ENCODE data around the gene PCDHAC1. TPM values are rescaled to one million over a fixed set of nuclear protein-coding genes. Genes with fewer than 3 reads are reported as not detected.

The PCDHAC1 gene
- not detected in 2 replicates for total RNA-seq

GRCh38 chr5:140925806-140926442 lies at the start of gene PCDHAC1:
Gene PCDHAC1 (plus strand): TSS chr5:140926299. CDS start chr5:140926893, 594 bp downstream.

GRCh38 chr5:140881889-140882590 lies 44.1 kb upstream of the PCDHAC1 start, which contains the start of gene PCDHA13:
Gene PCDHA13 (plus strand): TSS chr5:140882124. CDS start chr5:140882269, 145 bp downstream.

GRCh38 chr5:140966293-140967225 lies 40.5 kb downstream of the PCDHAC1 start, which contains the start of gene PCDHAC2:
Gene PCDHAC2 (plus strand): TSS chr5:140966476. CDS start chr5:140966767, 291 bp downstream.

Small RNAs within 50 kb of the gene (small RNA-seq; reads per million reads assigned to genes)
- not detected for gene AC010223.1

Other genes starting within 250 kb of the PCDHAC1 start
- 50.0 and 54.3 TPM in 2 replicates for gene HARS1, start 234.9 kb upstream of the PCDHAC1 start, total RNA-seq
- 22.4 and 23.1 TPM in 2 replicates for gene HARS2, start 234.8 kb upstream of the PCDHAC1 start, total RNA-seq
- gene ZMAT2, start 225.9 kb upstream of the PCDHAC1 start, total RNA-seq = 24.2 and 28.7 TPM in 2 replicates
- gene PCDHA1, start 140.2 kb upstream of the PCDHAC1 start, total RNA-seq = under 0.01 TPM in 1 of 2 replicates, not detected in the other
- not detected in 2 replicates for gene PCDHA2, start 131.4 kb upstream of the PCDHAC1 start, total RNA-seq
- gene PCDHA3, start 125.2 kb upstream of the PCDHAC1 start, total RNA-seq = under 0.01 TPM in 2 replicates
- gene PCDHA4, start 119.2 kb upstream of the PCDHAC1 start, total RNA-seq = under 0.01 TPM in 1 of 2 replicates, not detected in the other
- under 0.01 TPM in 1 of 2 replicates, not detected in the other for gene PCDHA5, start 104.7 kb upstream of the PCDHAC1 start, total RNA-seq
- under 0.01 and 0.37 TPM in 2 replicates for gene PCDHA6, start 98.3 kb upstream of the PCDHAC1 start, total RNA-seq
- under 0.01 and 0.37 TPM in 2 replicates for gene PCDHA7, start 92.0 kb upstream of the PCDHAC1 start, total RNA-seq
- gene PCDHA8, start 85.1 kb upstream of the PCDHAC1 start, total RNA-seq = not detected in 2 replicates
- gene PCDHA9, start 77.9 kb upstream of the PCDHAC1 start, total RNA-seq = under 0.01 TPM in 2 replicates
- under 0.01 TPM in 2 replicates for gene PCDHA10, start 70.4 kb upstream of the PCDHAC1 start, total RNA-seq
- gene PCDHA11, start 57.3 kb upstream of the PCDHAC1 start, total RNA-seq = under 0.01 TPM in 1 of 2 replicates, not detected in the other
- gene PCDHA12, start 51.0 kb upstream of the PCDHAC1 start, total RNA-seq = not detected in 2 replicates
- gene PCDHA13, start 44.2 kb upstream of the PCDHAC1 start, total RNA-seq = not detected in 2 replicates
- under 0.01 and 0.37 TPM in 2 replicates for gene PCDHAC2, start 40.2 kb downstream of the PCDHAC1 start, total RNA-seq
- not detected in 2 replicates for gene PCDHB1, start 125.1 kb downstream of the PCDHAC1 start, total RNA-seq
- 0.59 and 1.5 TPM in 2 replicates for gene PCDHB2, start 168.3 kb downstream of the PCDHAC1 start, total RNA-seq
- 0.20 and 0.73 TPM in 2 replicates for gene PCDHB3, start 174.2 kb downstream of the PCDHAC1 start, total RNA-seq
- 0.37 TPM in 1 of 2 replicates, not detected in the other for gene PCDHB4, start 195.5 kb downstream of the PCDHAC1 start, total RNA-seq
- under 0.01 and 0.20 TPM in 2 replicates for gene PCDHB5, start 208.9 kb downstream of the PCDHAC1 start, total RNA-seq
- under 0.01 TPM in 2 replicates for gene PCDHB6, start 223.8 kb downstream of the PCDHAC1 start, total RNA-seq
- gene PCDHB7, start 246.3 kb downstream of the PCDHAC1 start, total RNA-seq = 0.37 TPM in 1 of 2 replicates, not detected in the other

Data from subcutaneous preadipocyte (primary cell).